HL-60 (cell line): Measurements from ENCODE around the gene EIF5A2.

Experiments used
- GABPA ChIP-seq: IDR thresholded peaks from 2 replicates; pipeline ENCODE4 v1.6.1; 2012; ENCODE audit warnings: low read depth
- POLR2AphosphoS5 ChIP-seq: IDR thresholded peaks from 2 replicates; pipeline ENCODE4 v1.6.1; 2012; ENCODE audit warnings: low read depth
- SPI1 ChIP-seq: IDR thresholded peaks from 2 replicates; pipeline ENCODE4 v1.6.1; 2012; ENCODE audit warnings: low read depth, mild to moderate bottlenecking, borderline replicate concordance
- TF ChIP-seq, protein P1 (sequence below): IDR thresholded peaks from one replicate; pipeline ENCODE4 v1.5.1; 2011; ENCODE audit warnings: low read length, control low read depth, inconsistent platforms; ENCODE audit not compliant: insufficient read depth
- TF ChIP-seq, protein P2 (sequence below): IDR thresholded peaks from 2 replicates; pipeline ENCODE4 v1.6.1; 2012; ENCODE audit warnings: low read depth; ENCODE audit not compliant: insufficient replicate concordance

- TF ChIP-seq, protein P1, sequence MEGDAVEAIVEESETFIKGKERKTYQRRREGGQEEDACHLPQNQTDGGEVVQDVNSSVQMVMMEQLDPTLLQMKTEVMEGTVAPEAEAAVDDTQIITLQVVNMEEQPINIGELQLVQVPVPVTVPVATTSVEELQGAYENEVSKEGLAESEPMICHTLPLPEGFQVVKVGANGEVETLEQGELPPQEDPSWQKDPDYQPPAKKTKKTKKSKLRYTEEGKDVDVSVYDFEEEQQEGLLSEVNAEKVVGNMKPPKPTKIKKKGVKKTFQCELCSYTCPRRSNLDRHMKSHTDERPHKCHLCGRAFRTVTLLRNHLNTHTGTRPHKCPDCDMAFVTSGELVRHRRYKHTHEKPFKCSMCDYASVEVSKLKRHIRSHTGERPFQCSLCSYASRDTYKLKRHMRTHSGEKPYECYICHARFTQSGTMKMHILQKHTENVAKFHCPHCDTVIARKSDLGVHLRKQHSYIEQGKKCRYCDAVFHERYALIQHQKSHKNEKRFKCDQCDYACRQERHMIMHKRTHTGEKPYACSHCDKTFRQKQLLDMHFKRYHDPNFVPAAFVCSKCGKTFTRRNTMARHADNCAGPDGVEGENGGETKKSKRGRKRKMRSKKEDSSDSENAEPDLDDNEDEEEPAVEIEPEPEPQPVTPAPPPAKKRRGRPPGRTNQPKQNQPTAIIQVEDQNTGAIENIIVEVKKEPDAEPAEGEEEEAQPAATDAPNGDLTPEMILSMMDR = no peak
- no peak for TF ChIP-seq POLR2AphosphoS5
- TF ChIP-seq, protein P2, sequence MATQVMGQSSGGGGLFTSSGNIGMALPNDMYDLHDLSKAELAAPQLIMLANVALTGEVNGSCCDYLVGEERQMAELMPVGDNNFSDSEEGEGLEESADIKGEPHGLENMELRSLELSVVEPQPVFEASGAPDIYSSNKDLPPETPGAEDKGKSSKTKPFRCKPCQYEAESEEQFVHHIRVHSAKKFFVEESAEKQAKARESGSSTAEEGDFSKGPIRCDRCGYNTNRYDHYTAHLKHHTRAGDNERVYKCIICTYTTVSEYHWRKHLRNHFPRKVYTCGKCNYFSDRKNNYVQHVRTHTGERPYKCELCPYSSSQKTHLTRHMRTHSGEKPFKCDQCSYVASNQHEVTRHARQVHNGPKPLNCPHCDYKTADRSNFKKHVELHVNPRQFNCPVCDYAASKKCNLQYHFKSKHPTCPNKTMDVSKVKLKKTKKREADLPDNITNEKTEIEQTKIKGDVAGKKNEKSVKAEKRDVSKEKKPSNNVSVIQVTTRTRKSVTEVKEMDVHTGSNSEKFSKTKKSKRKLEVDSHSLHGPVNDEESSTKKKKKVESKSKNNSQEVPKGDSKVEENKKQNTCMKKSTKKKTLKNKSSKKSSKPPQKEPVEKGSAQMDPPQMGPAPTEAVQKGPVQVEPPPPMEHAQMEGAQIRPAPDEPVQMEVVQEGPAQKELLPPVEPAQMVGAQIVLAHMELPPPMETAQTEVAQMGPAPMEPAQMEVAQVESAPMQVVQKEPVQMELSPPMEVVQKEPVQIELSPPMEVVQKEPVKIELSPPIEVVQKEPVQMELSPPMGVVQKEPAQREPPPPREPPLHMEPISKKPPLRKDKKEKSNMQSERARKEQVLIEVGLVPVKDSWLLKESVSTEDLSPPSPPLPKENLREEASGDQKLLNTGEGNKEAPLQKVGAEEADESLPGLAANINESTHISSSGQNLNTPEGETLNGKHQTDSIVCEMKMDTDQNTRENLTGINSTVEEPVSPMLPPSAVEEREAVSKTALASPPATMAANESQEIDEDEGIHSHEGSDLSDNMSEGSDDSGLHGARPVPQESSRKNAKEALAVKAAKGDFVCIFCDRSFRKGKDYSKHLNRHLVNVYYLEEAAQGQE = no peak
- no peak for TF ChIP-seq GABPA
- no peak for TF ChIP-seq SPI1
These were observed 64.1 kb downstream of the EIF5A2 start for GRCh38 chr3:170844377-170844776.
